Stimulated activated naive CD8-positive, alpha-beta T cell treated with anti-CD3 and anti-CD28 coated beads, Interleukin-15, Interleukin-2, amounts not matched to agents 100 U/mL and 50 U/mL, for 24 hours (primary cell): ENCODE data around the gene QSOX2.

ENCODE experiments used
- ATAC-seq: fragments of 150-1000 bp; cut with Tn5 transposase; one replicate; pipeline ENCODE4 v1.10.0; 2021
- DNase-seq: peaks from one replicate; pipeline ENCODE4 v3.0.0; 2021

The QSOX2 gene, protein sequence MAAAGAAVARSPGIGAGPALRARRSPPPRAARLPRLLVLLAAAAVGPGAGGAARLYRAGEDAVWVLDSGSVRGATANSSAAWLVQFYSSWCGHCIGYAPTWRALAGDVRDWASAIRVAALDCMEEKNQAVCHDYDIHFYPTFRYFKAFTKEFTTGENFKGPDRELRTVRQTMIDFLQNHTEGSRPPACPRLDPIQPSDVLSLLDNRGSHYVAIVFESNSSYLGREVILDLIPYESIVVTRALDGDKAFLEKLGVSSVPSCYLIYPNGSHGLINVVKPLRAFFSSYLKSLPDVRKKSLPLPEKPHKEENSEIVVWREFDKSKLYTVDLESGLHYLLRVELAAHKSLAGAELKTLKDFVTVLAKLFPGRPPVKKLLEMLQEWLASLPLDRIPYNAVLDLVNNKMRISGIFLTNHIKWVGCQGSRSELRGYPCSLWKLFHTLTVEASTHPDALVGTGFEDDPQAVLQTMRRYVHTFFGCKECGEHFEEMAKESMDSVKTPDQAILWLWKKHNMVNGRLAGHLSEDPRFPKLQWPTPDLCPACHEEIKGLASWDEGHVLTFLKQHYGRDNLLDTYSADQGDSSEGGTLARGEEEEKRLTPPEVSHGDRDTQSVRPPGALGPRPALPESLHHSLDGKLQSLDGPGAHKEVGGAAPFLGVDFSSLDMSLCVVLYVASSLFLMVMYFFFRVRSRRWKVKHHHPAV

DNA sequence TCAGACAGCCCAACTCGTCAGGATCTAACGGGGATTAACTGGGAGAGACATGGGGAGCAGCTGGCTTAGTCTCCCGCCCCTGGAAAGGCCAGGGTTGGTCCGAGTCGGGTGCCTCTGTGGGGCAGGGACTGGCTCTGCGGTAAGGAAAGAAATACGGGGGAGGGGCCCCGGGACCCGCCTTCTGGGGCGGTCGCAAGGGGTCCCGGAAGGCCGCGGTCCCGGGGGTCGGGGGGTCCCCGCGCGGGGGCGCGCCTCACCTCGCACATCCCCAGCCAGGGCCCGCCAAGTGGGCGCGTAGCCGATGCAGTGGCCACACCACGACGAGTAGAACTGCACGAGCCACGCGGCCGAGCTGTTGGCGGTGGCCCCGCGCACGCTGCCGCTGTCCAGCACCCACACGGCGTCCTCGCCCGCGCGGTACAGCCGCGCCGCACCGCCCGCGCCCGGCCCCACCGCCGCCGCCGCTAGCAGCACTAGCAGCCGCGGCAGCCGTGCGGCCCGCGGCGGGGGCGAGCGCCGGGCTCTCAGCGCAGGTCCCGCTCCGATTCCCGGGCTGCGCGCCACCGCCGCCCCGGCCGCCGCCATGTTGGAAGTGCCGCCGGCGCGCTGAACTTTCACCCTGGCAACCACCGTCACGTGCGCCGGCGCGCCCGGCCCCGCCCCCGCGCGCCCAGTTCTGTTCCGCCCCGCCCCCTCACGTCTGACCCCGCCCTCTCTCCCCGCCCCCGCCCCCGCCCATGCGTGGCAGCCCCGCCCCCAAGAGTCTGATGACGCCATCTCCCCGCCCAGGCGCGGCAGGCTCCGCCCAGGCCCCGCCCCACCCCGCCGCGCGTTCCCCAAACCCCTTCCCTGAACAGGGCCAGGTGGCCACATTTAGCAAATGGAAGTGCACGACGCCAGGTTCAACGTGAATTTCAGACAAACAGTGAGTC is at the start of gene QSOX2:
Gene QSOX2, minus strand, starts transcription at position 594 of the 932 bp plus-strand sequence. Its CDS starts 9 bp downstream, at position 585.
- ATAC-seq: peak; percentile 58
- DNase-seq: peak; percentile 87

DNA sequence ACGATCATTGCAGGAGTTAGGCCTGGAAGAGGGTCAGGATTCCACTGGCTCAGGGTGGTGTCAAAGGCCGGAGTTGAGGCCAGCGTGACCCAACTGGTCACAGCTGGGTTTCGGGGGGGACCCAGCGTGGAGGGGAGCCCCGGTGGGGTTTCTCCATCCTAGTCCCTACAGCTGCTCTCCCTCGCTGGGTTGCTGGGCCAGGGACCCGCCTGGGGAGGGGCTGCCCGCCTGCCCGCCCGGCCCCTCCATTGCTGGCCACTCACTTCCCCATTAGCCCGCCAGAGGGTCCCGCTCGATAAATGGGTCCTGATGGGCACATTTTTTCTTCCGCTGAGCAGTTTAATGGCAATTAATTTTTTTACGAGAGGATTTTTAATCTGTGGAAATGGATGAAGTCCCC is 49.4 kb upstream of the QSOX2 start:
- ATAC-seq (no peak), DNase-seq (no peak)

- no peak for ATAC-seq
- DNase-seq: no peak
These were observed 48.8 kb upstream of the QSOX2 start for GRCh38 chr9:136294437-136294836.

DNA sequence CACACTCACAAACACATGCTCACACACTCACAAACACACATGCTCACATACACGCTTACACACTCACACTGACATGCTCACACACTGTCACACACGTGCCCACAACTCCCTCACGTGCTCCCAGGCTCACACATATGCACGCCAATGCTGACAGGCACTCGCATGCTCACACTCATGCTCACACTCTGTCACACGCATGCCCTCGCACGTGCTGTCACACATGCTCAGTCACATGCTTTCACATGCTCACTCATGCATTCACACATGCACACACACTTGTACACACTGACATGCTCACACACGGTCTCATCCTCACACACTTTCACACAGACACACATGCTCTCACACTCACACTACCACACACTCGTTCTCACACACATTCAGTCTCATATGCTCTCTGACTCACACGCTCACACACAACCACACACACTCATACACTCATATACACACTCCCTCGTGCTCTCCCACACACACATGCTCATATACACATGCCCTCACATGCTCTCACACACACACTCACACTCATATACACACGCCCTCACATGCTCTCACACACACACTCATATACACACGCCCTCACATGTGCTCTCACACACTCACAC is 48.0 kb upstream of the QSOX2 start:
- ATAC-seq: no peak
- DNase-seq: no peak

GRCh38 chr9:136292591-136293448 is 47.2 kb upstream of the QSOX2 start:
- ATAC-seq: no peak
- no peak for DNase-seq

- ATAC-seq (no peak), DNase-seq (no peak)
These were observed 46.5 kb upstream of the QSOX2 start for GRCh38 chr9:136292026-136292538.

DNA sequence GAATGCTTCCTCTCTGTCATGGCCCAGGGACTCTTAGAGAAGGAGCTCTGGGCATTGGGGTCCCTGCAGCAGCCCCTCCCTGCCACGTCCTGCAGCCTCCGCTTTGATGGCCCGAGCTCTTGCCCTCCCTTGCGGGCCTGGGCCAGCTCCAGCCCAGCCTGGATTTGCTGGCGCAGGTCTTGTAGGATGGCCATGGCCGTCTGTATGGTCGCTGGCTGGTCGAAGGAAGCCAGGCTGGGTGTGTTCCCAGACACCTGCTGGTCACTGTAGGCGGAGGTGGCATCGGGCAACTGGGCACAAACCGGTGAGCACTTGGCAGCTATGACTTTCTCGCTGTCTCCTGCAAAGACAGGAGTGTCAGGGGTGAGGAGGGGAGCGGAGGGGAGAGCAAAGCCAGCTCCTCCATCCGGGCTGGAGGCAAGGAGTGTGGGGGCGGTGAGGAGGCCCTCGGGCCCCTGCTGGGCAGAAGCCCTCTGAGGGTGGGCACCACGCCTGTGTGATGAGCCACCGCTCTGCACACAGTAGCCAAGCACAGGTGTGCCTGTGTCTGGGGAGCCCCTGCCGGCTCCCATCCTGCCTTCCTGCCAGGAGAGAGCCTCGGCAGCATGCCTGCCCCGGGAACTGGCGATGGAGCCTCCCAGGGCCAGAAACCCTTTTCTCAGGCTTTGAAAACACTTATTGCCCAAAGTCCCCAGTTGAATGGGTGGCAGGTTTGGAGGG is 45.9 kb upstream of the QSOX2 start:
- DNase-seq (no peak), ATAC-seq (no peak)

DNA sequence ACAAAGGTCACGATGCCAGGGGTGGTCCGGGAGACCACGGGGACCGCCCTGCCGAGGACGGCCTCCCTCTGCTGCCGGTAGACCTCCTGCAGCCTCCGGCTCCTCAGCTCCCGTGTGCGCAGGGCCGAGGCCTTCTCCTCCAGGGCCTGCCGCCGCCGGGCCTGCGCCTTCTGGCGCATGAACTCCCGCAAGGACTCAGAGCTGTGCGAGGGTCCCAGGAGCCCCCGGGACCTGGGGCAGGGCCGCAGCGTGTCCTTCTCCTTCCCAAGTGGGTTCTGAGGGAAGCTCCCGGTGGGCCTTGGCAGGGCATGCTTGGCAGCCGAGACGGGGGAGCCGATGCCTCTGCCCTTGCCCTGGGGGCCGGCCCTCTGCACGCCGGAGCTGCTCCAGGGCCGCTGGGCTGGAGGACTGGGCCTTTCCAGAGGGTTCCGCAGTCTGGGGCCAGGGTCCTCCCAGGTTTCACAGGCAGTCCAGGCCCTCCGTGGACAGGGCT is 44.9 kb upstream of the QSOX2 start:
- no peak for DNase-seq
- no peak for ATAC-seq

GRCh38 chr9:136289651-136290507 is 44.3 kb upstream of the QSOX2 start:
- ATAC-seq (no peak), DNase-seq (no peak)

- no peak for ATAC-seq
- DNase-seq: no peak
These were observed 42.5 kb upstream of the QSOX2 start for GRCh38 chr9:136287960-136288753.

DNA sequence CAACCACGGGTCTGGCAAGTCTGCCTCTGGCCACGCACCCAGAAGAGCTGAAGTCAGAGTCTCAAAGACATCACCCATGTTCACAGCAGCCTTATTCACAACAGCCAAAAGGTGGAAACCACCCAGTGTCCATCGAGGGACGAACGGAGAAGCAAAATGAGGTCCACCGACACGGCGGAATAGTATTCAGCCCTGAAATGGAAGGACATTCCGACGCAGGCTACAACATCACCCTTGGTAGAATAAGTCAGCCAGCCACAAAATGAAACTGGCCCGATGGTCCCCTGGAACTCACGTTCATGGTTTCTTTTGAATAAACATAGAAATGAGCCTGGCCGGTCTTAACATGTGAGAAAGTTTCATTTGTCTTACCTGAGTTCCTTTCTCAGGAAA is 41.4 kb upstream of the QSOX2 start:
- ATAC-seq: no peak
- no peak for DNase-seq

DNA sequence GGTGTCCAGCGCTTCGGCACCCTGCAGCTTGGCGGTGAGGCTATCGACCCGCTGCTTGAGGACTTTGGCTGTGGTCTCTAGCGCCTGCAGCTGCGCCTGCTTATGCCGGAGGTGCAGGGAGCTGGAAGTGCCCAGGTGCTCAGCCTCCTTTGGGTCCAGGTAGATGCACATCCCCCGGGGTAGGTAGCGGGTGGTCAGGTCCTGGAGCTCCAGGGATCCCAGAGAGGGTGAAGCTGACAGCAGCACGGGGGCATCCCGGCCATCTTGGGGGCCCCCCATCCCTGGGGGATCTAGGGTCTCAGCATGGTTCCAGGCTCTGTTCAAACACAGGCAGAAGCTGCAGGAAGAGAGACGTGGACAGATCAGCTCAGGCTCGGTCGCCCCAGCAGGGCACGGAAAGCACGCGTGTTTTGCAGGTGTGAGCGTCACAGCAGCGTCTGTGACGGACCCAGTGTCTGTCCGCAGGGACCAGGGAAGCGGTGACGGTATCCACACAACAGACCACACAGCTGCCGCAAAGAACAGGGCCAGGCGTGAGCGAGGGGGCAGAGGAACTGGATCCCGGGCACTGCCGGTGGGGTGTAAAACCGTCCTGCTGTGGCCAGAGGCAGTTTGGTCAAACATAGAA is 40.9 kb upstream of the QSOX2 start:
- no peak for DNase-seq
- ATAC-seq: no peak

- ATAC-seq (no peak), DNase-seq (no peak)
These were observed 40.1 kb upstream of the QSOX2 start for GRCh38 chr9:136285501-136286358.

GRCh38 chr9:136284951-136285350 is 39.3 kb upstream of the QSOX2 start:
- ATAC-seq: no peak
- DNase-seq: no peak

DNA sequence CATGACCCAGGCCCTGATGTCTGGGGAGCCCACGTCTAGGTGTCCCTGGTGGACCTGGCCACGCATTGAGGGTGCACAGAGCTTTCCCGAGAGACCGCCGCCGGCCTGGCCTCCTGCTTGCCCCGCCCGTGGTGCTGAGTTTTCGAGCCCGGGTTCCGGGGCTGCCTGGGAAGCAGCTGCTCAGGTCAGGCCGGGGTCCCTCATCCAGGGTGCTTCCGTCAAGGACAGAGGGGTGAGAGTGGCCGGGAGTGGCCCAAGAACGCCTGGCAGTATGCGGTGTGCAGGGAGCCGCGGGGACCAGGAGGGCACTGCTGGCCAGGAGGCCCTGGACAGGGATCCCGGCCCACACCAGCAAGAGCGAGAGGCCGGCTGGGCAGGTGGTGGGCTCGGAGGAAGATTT is 38.7 kb upstream of the QSOX2 start:
- ATAC-seq: no peak
- no peak for DNase-seq

- DNase-seq (peak; percentile 84), ATAC-seq (peak; percentile 89)
These were observed 38.0 kb upstream of the QSOX2 start for GRCh38 chr9:136283291-136284235.
